ENCODE measurements around the gene PUS1. TPM values are rescaled to one million over a fixed set of nuclear protein-coding genes. Genes with fewer than 3 reads are reported as not detected.

The PUS1 gene
- total RNA-seq, 1 donor from 2014 or later, result 33.7 TPM

DNA sequence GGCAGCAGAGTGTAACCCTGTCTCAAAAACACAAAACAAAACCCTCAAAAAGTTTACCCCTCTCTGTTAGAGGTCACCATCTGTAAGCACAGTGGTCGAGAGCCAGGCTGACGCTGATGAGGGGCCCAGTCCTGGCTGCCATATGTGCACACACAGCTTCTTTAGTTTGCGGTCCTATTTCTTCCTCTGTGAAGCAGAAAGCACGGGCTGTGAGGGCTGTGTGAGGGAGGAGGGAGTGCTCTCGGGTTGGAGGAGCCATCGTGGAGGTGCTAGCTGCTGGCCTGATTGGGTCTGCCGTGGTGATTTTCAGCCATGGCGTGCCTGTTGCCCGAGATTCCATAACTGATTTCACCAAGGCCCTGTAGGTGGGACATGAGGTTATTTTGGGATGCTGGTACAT lies 31.2 kb upstream of the PUS1 start:
- DNase-seq (ENCODE audit: low read depth) (no peak), FAIRE-seq (no peak)
- no peak overlapping the region for H3K9ac ChIP-seq (ENCODE audit: low read length)
- H2AFZ ChIP-seq (ENCODE audit: low read depth, low read length), result no peak overlapping the region
- Mint-ChIP-seq H3K4me3 (ENCODE audit: unreplicated experiment) (peak overlapping the region; percentile 50), H3K27ac (ENCODE audit: unreplicated experiment) (peak overlapping the region; percentile 12), H3K27me3 (ENCODE audit: low read depth, unreplicated experiment) (no peaks in the 10 kb centered on the region), H3K4me1 (ENCODE audit: low read depth, unreplicated experiment) (peaks cover 7% of the 10 kb centered on the region), H3K9me3 (ENCODE audit: unreplicated experiment) (no peaks in the 10 kb centered on the region), H3K36me3 (ENCODE audit: low read depth, unreplicated experiment) (peaks cover 2% of the 10 kb centered on the region)
- no peaks in the 10 kb centered on the region for H3K9me3 ChIP-seq (ENCODE audit: insufficient read depth, low read depth, low read length)
- H3K27ac ChIP-seq (ENCODE audit: low read depth, low read length), result no peak overlapping the region
- no peaks in the 10 kb centered on the region for H3K36me3 ChIP-seq (ENCODE audit: insufficient read depth, low read length)
- H3K4me3 ChIP-seq (ENCODE audit: insufficient read depth, low read depth, low read length), result no peak overlapping the region
- H3K27me3 ChIP-seq (ENCODE audit: insufficient read depth, low read length), result no peaks in the 10 kb centered on the region
- H3K79me2 ChIP-seq (ENCODE audit: insufficient read depth, low read length), result peaks cover 55% of the 10 kb centered on the region
- H3K4me1 ChIP-seq (ENCODE audit: insufficient read depth, low read length), result peaks cover 17% of the 10 kb centered on the region
- TF ChIP-seq, protein P1, sequence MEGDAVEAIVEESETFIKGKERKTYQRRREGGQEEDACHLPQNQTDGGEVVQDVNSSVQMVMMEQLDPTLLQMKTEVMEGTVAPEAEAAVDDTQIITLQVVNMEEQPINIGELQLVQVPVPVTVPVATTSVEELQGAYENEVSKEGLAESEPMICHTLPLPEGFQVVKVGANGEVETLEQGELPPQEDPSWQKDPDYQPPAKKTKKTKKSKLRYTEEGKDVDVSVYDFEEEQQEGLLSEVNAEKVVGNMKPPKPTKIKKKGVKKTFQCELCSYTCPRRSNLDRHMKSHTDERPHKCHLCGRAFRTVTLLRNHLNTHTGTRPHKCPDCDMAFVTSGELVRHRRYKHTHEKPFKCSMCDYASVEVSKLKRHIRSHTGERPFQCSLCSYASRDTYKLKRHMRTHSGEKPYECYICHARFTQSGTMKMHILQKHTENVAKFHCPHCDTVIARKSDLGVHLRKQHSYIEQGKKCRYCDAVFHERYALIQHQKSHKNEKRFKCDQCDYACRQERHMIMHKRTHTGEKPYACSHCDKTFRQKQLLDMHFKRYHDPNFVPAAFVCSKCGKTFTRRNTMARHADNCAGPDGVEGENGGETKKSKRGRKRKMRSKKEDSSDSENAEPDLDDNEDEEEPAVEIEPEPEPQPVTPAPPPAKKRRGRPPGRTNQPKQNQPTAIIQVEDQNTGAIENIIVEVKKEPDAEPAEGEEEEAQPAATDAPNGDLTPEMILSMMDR (IDR thresholded peaks at IDR 0.05; ENCODE audit: insufficient read depth, low read depth, low read length), result no peak
- TF ChIP-seq EZH2 (IDR thresholded peaks at IDR 0.05; ENCODE audit: insufficient read depth, low read length), result no peak
- H3K4me2 ChIP-seq (ENCODE audit: low read length), result no peak overlapping the region
- peaks cover 58% of the 10 kb centered on the region for H4K20me1 ChIP-seq (ENCODE audit: insufficient read depth, low read length)

DNA sequence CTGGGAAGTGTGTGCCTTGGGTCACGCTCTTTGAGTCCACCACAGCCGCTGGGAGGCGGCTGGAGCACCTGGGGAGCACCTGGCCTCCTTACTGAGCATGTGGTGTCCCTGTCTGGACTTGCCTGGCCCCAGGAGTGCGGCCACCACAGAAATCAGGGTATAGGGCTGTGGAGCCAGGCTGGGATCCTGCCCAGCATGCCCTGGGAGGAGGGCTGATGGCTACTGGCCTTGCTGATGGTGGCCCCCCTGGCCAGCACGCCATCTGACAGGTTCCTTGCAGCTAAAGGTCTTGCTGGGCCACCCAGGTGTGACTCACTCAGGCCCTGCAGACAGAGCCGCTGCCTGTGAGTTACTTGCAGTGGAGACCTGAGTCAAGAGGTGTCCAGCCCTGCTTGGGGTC lies 28.7 kb upstream of the PUS1 start:
- Mint-ChIP-seq H3K36me3 (ENCODE audit: low read depth, unreplicated experiment) (peaks cover 2% of the 10 kb centered on the region), H3K9me3 (ENCODE audit: unreplicated experiment) (no peaks in the 10 kb centered on the region), H3K4me3 (ENCODE audit: unreplicated experiment) (no peak overlapping the region), H3K4me1 (ENCODE audit: low read depth, unreplicated experiment) (peaks cover 7% of the 10 kb centered on the region), H3K27me3 (ENCODE audit: low read depth, unreplicated experiment) (no peaks in the 10 kb centered on the region), H3K27ac (ENCODE audit: unreplicated experiment) (no peak overlapping the region)
- Histone ChIP-seq H3K4me2 (ENCODE audit: low read length) (no peak overlapping the region), H3K9ac (ENCODE audit: low read length) (no peak overlapping the region), H3K4me3 (ENCODE audit: insufficient read depth, low read depth, low read length) (no peak overlapping the region), H3K27ac (ENCODE audit: low read depth, low read length) (no peak overlapping the region), H3K9me3 (ENCODE audit: insufficient read depth, low read depth, low read length) (no peaks in the 10 kb centered on the region), H3K36me3 (ENCODE audit: insufficient read depth, low read length) (no peaks in the 10 kb centered on the region), H4K20me1 (ENCODE audit: insufficient read depth, low read length) (peaks cover 81% of the 10 kb centered on the region), H3K27me3 (ENCODE audit: insufficient read depth, low read length) (no peaks in the 10 kb centered on the region), H2AFZ (ENCODE audit: low read depth, low read length) (no peak overlapping the region), H3K4me1 (ENCODE audit: insufficient read depth, low read length) (peaks cover 15% of the 10 kb centered on the region), H3K79me2 (ENCODE audit: insufficient read depth, low read length) (peaks cover 77% of the 10 kb centered on the region)
- DNase-seq (ENCODE audit: low read depth), result no peak
- no peak for TF ChIP-seq EZH2 (IDR thresholded peaks at IDR 0.05; ENCODE audit: insufficient read depth, low read length)
- TF ChIP-seq, protein P1 (IDR thresholded peaks at IDR 0.05; ENCODE audit: insufficient read depth, low read depth, low read length), result no peak
- no peak for FAIRE-seq

DNA sequence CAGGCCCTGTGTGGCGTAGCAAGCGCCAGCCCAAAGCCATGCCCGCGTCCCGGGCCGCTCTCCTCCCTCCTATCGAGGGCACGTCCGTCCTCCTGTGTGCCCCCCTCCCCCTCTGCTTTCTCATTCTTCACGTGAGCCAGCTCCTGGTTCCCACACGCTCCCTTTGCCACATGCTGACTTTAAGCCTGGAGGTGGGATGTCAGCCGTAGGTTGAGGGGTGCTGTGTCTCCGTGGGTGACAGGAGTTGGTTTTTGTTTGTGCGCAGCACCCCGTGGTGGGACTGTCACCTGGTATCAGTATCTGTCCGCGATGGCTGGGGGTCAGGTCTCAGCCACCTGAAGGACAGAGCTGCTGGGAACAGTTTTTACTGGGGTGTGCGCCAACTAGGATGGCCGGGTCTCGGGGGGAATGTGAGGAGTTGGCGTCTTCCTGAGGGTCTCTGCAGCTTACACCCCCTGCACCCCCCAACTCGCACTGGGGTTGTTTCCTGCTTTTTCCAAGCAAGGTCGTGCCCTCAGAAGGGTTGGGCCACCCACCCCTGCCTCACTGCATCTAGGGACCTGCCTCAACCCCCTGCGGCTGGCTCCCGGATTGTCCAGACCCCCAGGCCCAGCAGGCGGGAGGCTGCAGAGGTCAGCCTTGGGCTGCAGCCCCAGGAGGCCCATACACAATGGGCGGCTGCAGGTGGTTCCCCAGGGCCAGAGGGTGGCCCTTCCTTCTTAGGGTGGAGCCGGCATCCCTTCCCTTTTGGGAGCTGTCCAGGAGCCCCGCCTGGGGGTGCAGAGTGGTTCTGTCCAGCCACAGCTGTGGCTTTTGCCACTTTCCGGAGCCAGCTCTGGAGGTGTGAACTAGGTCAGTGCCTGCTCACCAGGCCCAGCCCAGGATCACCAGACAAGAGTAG lies 27.4 kb upstream of the PUS1 start:
- no peak overlapping the region for H3K4me3 Mint-ChIP-seq (ENCODE audit: unreplicated experiment)
- no peaks in the 10 kb centered on the region for H3K36me3 ChIP-seq (ENCODE audit: insufficient read depth, low read length)
- no peak overlapping the region for H3K9ac ChIP-seq (ENCODE audit: low read length)
- H3K4me2 ChIP-seq (ENCODE audit: low read length), result no peak overlapping the region
- H3K36me3 Mint-ChIP-seq (ENCODE audit: low read depth, unreplicated experiment), result peaks cover 2% of the 10 kb centered on the region
- no peak for FAIRE-seq
- no peaks in the 10 kb centered on the region for H3K27me3 Mint-ChIP-seq (ENCODE audit: low read depth, unreplicated experiment)
- peaks cover 7% of the 10 kb centered on the region for H3K4me1 Mint-ChIP-seq (ENCODE audit: low read depth, unreplicated experiment)
- H2AFZ ChIP-seq (ENCODE audit: low read depth, low read length), result no peak overlapping the region
- H3K4me3 ChIP-seq (ENCODE audit: insufficient read depth, low read depth, low read length), result no peak overlapping the region
- H3K79me2 ChIP-seq (ENCODE audit: insufficient read depth, low read length), result peaks cover 77% of the 10 kb centered on the region
- H3K9me3 ChIP-seq (ENCODE audit: insufficient read depth, low read depth, low read length), result no peaks in the 10 kb centered on the region
- no peaks in the 10 kb centered on the region for H3K9me3 Mint-ChIP-seq (ENCODE audit: unreplicated experiment)
- no peak for TF ChIP-seq EZH2 (IDR thresholded peaks at IDR 0.05; ENCODE audit: insufficient read depth, low read length)
- TF ChIP-seq, protein P1 (IDR thresholded peaks at IDR 0.05; ENCODE audit: insufficient read depth, low read depth, low read length), result no peak
- H3K4me1 ChIP-seq (ENCODE audit: insufficient read depth, low read length), result peaks cover 3% of the 10 kb centered on the region
- peaks cover 77% of the 10 kb centered on the region for H4K20me1 ChIP-seq (ENCODE audit: insufficient read depth, low read length)
- no peak for DNase-seq (ENCODE audit: low read depth)
- no peak overlapping the region for H3K27ac ChIP-seq (ENCODE audit: low read depth, low read length)
- no peak overlapping the region for H3K27ac Mint-ChIP-seq (ENCODE audit: unreplicated experiment)
- H3K27me3 ChIP-seq (ENCODE audit: insufficient read depth, low read length), result no peaks in the 10 kb centered on the region

All from astrocyte (in vitro differentiated cells and primary cell).